Neural cell (in vitro differentiated cells): ENCODE results near the gene P4HTM.

ENCODE experiments used
- CTCF ChIP-seq: fragments of 450-650 bp; IDR thresholded peaks from 2 replicates; pipeline ENCODE4 v1.5.1; 2014; ENCODE audit warnings: antibody characterized with exemption, mild to moderate bottlenecking, moderate library complexity; ENCODE audit not compliant: poor library complexity, severe bottlenecking
- EP300 ChIP-seq: fragments of 450-650 bp; conservative IDR thresholded peaks from 2 replicates; pipeline ENCODE4 v1.6.1; 2014; ENCODE audit warnings: antibody characterized with exemption, mild to moderate bottlenecking, moderate library complexity; ENCODE audit not compliant: poor library complexity, severe bottlenecking
- EZH2 ChIP-seq: fragments of 200-600, 300-800 bp; shearing (Covaris generic), sonication (generic); IDR thresholded peaks from 2 replicates; pipeline ENCODE4 v1.6.1; 2014; ENCODE audit warnings: antibody characterized with exemption, low read length, borderline replicate concordance, mild to moderate bottlenecking; ENCODE audit not compliant: insufficient read depth, poor library complexity, severe bottlenecking
- POLR2AphosphoS5 ChIP-seq: IDR thresholded peaks from 2 replicates; pipeline ENCODE4 v1.6.1; 2012
- RAD21 ChIP-seq: fragments of 450-650 bp; conservative IDR thresholded peaks from 2 replicates; pipeline ENCODE4 v1.6.1; 2014; ENCODE audit warnings: antibody characterized with exemption, mild to moderate bottlenecking, moderate library complexity
- REST ChIP-seq: IDR thresholded peaks from 2 replicates; pipeline ENCODE4 v1.6.1; 2012; ENCODE audit warnings: borderline replicate concordance
- SMC3 ChIP-seq: fragments of 450-650 bp; conservative IDR thresholded peaks from 2 replicates; pipeline ENCODE4 v1.6.1; 2014; ENCODE audit warnings: antibody characterized with exemption, mild to moderate bottlenecking, moderate library complexity; ENCODE audit not compliant: poor library complexity
- TAF1 ChIP-seq: IDR thresholded peaks from 2 replicates; pipeline ENCODE4 v1.6.1; 2012; ENCODE audit warnings: low read depth

GRCh38 chr3:49026536-49026935, 36.5 kb downstream of the P4HTM start:
- TF ChIP-seq CTCF (no peak), EZH2 (no peak), RAD21 (no peak), POLR2AphosphoS5 (no peak), EP300 (no peak), SMC3 (no peak), REST (no peak), TAF1 (no peak)
